HG03442 (cell line): Measurements from ENCODE around the gene CNKSR2.
"Not testable (repeated sequence)": the region's sequence is repeated elsewhere in the genome, so short reads cannot be mapped to it uniquely, and the experiment has no call there.

Experiments
- ATAC-seq: cut with Tn5 transposase; IDR thresholded peaks from one replicate; pipeline ENCODE4 v1.9.1; 2021; ENCODE audit warnings: mild to moderate bottlenecking, moderate library complexity; ENCODE audit not compliant: unreplicated experiment

The CNKSR2 gene

GRCh38 chrX:21438792-21439191, 64.6 kb downstream of the CNKSR2 start:
- peak; percentile 97 for ATAC-seq

GRCh38 chrX:21440911-21441310, 66.7 kb downstream of the CNKSR2 start:
- no peak for ATAC-seq

- no peak for ATAC-seq
Measured at GRCh38 chrX:21457718-21458117, 83.5 kb downstream of the CNKSR2 start.

GRCh38 chrX:21469071-21469470, 94.9 kb downstream of the CNKSR2 start:
- ATAC-seq: no peak

GRCh38 chrX:21476909-21477308, 102.7 kb downstream of the CNKSR2 start:
- no peak for ATAC-seq

GRCh38 chrX:21479695-21480270, 105.6 kb downstream of the CNKSR2 start:
- peak; percentile 79 for ATAC-seq

GRCh38 chrX:21481761-21482160, 107.5 kb downstream of the CNKSR2 start:
- no peak for ATAC-seq

GRCh38 chrX:21484051-21484450, 109.8 kb downstream of the CNKSR2 start:
- ATAC-seq: not testable (repeated sequence)

GRCh38 chrX:21487832-21488231, 113.6 kb downstream of the CNKSR2 start:
- ATAC-seq: no peak

GRCh38 chrX:21490341-21490740, 116.1 kb downstream of the CNKSR2 start:
- ATAC-seq: no peak

- ATAC-seq: no peak
Measured at GRCh38 chrX:21493226-21493830, 119.1 kb downstream of the CNKSR2 start.

- peak; percentile 67 for ATAC-seq
Measured at GRCh38 chrX:21503593-21503992, 129.4 kb downstream of the CNKSR2 start.

- no peak for ATAC-seq
Measured at GRCh38 chrX:21509912-21510311, 135.7 kb downstream of the CNKSR2 start.

- ATAC-seq: no peak
Measured at GRCh38 chrX:21524008-21524407, 149.8 kb downstream of the CNKSR2 start.

- no peak for ATAC-seq
Measured at GRCh38 chrX:21528076-21528475, 153.9 kb downstream of the CNKSR2 start.

- no peak for ATAC-seq
Measured at GRCh38 chrX:21529771-21530170, 155.6 kb downstream of the CNKSR2 start.

GRCh38 chrX:21544642-21545041, 170.4 kb downstream of the CNKSR2 start:
- not testable (repeated sequence) for ATAC-seq

- ATAC-seq: no peak
Measured at GRCh38 chrX:21559417-21559816, 185.2 kb downstream of the CNKSR2 start.

GRCh38 chrX:21565025-21565424, 190.8 kb downstream of the CNKSR2 start:
- ATAC-seq: no peak

- no peak for ATAC-seq
Measured at GRCh38 chrX:21574793-21575192, 200.6 kb downstream of the CNKSR2 start.

- ATAC-seq: no peak
Measured at GRCh38 chrX:21581479-21581878, 207.3 kb downstream of the CNKSR2 start.

- no peak for ATAC-seq
Measured at GRCh38 chrX:21586001-21586400, 211.8 kb downstream of the CNKSR2 start.
